K562 (cell line): ENCODE measurements around the gene EME1.

ENCODE experiments used
- CTCF ChIP-seq, 3 experiments: IDR thresholded peaks in 2 of 3; conservative IDR thresholded peaks in 1 of 3; 2 replicates each; pipeline ENCODE4 v1.5.1; 2011 to 2012; ENCODE audit warnings: low read length in 3 of 3, mild to moderate bottlenecking in 3 of 3, control low read depth in 2 of 3, improper control_type of control experiment in 1 of 3, inconsistent platforms in 1 of 3, low read depth in 1 of 3, mixed read lengths in 1 of 3, moderate library complexity in 1 of 3; ENCODE audit not compliant: insufficient read depth in 2 of 3
- E2F5 ChIP-seq: sonication (generic); formaldehyde crosslinking; IDR thresholded peaks from 2 replicates; pipeline ENCODE4 v1.8.0; 2022; ENCODE audit warnings: mild to moderate bottlenecking, missing genetic modification reagents
- EZH2 ChIP-seq: IDR thresholded peaks from 2 replicates; pipeline ENCODE4 v1.6.1; 2012; ENCODE audit warnings: low read depth, mild to moderate bottlenecking, inconsistent platforms, low read length, borderline replicate concordance
- MLLT1 ChIP-seq, 2 experiments: fragments of 450-650 bp; IDR thresholded peaks; 2 replicates each; pipeline ENCODE4 v1.6.1; 2016
- MNT ChIP-seq, 2 experiments: fragments of 450-650 bp; conservative IDR thresholded peaks; 2 replicates each; pipeline ENCODE4 v1.6.1; 2017; ENCODE audit warnings: mild to moderate bottlenecking in 2 of 2, moderate library complexity in 2 of 2
- PRDM10 ChIP-seq: fragments of 450-650 bp; IDR thresholded peaks from 2 replicates; pipeline ENCODE4 v1.6.1; 2018; ENCODE audit not compliant: partially characterized antibody
- SMAD1 ChIP-seq: fragments of 150-350 bp; IDR thresholded peaks from 2 replicates; pipeline ENCODE4 v1.6.1; 2014; ENCODE audit warnings: low read length, low read depth; ENCODE audit not compliant: partially characterized antibody
- SP1 ChIP-seq: sonication (generic); formaldehyde crosslinking; IDR thresholded peaks from 2 replicates; pipeline ENCODE4 v1.8.1; 2022; ENCODE audit warnings: mild to moderate bottlenecking, missing genetic modification reagents

GRCh38 chr17:50358177-50358576 is 14.9 kb upstream of the EME1 start:
- TF ChIP-seq E2F5 (no peak), SMAD1 (no peak), MLLT1 (IDR thresholded peaks at IDR 0.05) (no peak), PRDM10 (no peak), EZH2 (no peak), CTCF (IDR thresholded peaks at IDR 0.05 in 2 of 3, conservative IDR thresholded peaks at IDR 0.05 in 1 of 3; ENCODE audit: insufficient read depth in 2 of 3, low read depth in 1 of 3, low read length in 3 of 3) (no peak), MNT (conservative IDR thresholded peaks at IDR 0.05) (no peak), SP1 (CRISPR knock-in tag) (no peak)
